ENCODE results near the gene PPFIA3. TPM values are rescaled to one million over a fixed set of nuclear protein-coding genes. Genes with fewer than 3 reads are reported as not detected.
"Not testable (repeated sequence)": the region's sequence is repeated elsewhere in the genome, so short reads cannot be mapped to it uniquely, and the experiment has no call there.

Gene PPFIA3
- total RNA-seq, 1 experiment from 2014 or later, result 7.9 TPM

GRCh38 chr19:49102303-49102702, 17.0 kb upstream of the PPFIA3 start:
- no peak for DNase-seq (ENCODE audit: low read depth)

- no peak for DNase-seq (ENCODE audit: low read depth)
Measured at GRCh38 chr19:49103331-49104085, 15.8 kb upstream of the PPFIA3 start.

GRCh38 chr19:49104229-49104864, 15.0 kb upstream of the PPFIA3 start:
- no peak for DNase-seq (ENCODE audit: low read depth)

- peak; percentile 54 for DNase-seq (ENCODE audit: low read depth)
Measured at GRCh38 chr19:49106648-49107135, 12.7 kb upstream of the PPFIA3 start.

GRCh38 chr19:49107625-49108459, 11.5 kb upstream of the PPFIA3 start:
- DNase-seq (ENCODE audit: low read depth), result no peak

GRCh38 chr19:49109051-49109450, 10.3 kb upstream of the PPFIA3 start:
- no peak for DNase-seq (ENCODE audit: low read depth)

- no peak for DNase-seq (ENCODE audit: low read depth)
Measured at GRCh38 chr19:49109569-49110233, 9.6 kb upstream of the PPFIA3 start.

- peak; percentile 46 for DNase-seq (ENCODE audit: low read depth)
Measured at GRCh38 chr19:49110567-49110966, 8.8 kb upstream of the PPFIA3 start.

- DNase-seq (ENCODE audit: low read depth), result no peak
Measured at GRCh38 chr19:49111218-49111998, 7.9 kb upstream of the PPFIA3 start.

- DNase-seq (ENCODE audit: low read depth), result peak; percentile 66
Measured at GRCh38 chr19:49113762-49114629, 5.3 kb upstream of the PPFIA3 start, which contains the start of gene LIN7B. Gene LIN7B, plus strand, starts transcription at chr19:49114370. Its CDS starts 35 bp downstream, at chr19:49114405.

- DNase-seq (ENCODE audit: low read depth), result peak; percentile 50
Measured at GRCh38 chr19:49114630-49115363, 4.5 kb upstream of the PPFIA3 start.

- DNase-seq (ENCODE audit: low read depth), result no peak
Measured at GRCh38 chr19:49116544-49116943, 2.8 kb upstream of the PPFIA3 start.

GRCh38 chr19:49117677-49118564, 1.4 kb upstream of the PPFIA3 start:
- no peak for DNase-seq (ENCODE audit: low read depth)

- DNase-seq (ENCODE audit: low read depth), result peak; percentile 92
Measured at GRCh38 chr19:49118565-49119410, 556 bp upstream of the PPFIA3 start, which contains the start of gene C19orf73. Gene C19orf73, minus strand, starts transcription at chr19:49119143. Its CDS starts 121 bp downstream, at chr19:49119022.

GRCh38 chr19:49120325-49120683, 960 bp downstream of the PPFIA3 start:
- no peak for DNase-seq (ENCODE audit: low read depth)

- DNase-seq (ENCODE audit: low read depth), result no peak
Measured at GRCh38 chr19:49120868-49121267, 1.5 kb downstream of the PPFIA3 start.

- DNase-seq (ENCODE audit: low read depth), result not testable (repeated sequence)
Measured at GRCh38 chr19:49121841-49122240, 2.5 kb downstream of the PPFIA3 start.
